ENCODE measurements around the gene DHRS1.
A peak's percentile ranks its signal among the peaks of the same experiment; 100 is the strongest.

The DHRS1 gene

GRCh38 chr14:24259282-24260025, 40.1 kb downstream of the DHRS1 start:
- Histone ChIP-seq H3K27ac (ENCODE audit: poor library complexity, severe bottlenecking) (peak overlapping the region; percentile 88), H3K4me1 (ENCODE audit: insufficient read depth, poor library complexity, severe bottlenecking) (peaks cover 23% of the 10 kb centered on the region), H3K27me3 (ENCODE audit: insufficient read depth, poor library complexity, severe bottlenecking) (no peaks in the 10 kb centered on the region), H3K9me3 (ENCODE audit: severe bottlenecking) (no peaks in the 10 kb centered on the region), H3K36me3 (ENCODE audit: low read depth) (peaks cover 48% of the 10 kb centered on the region), H3K4me3 (ENCODE audit: severe bottlenecking) (no peak overlapping the region)
- TF ChIP-seq, protein P1, sequence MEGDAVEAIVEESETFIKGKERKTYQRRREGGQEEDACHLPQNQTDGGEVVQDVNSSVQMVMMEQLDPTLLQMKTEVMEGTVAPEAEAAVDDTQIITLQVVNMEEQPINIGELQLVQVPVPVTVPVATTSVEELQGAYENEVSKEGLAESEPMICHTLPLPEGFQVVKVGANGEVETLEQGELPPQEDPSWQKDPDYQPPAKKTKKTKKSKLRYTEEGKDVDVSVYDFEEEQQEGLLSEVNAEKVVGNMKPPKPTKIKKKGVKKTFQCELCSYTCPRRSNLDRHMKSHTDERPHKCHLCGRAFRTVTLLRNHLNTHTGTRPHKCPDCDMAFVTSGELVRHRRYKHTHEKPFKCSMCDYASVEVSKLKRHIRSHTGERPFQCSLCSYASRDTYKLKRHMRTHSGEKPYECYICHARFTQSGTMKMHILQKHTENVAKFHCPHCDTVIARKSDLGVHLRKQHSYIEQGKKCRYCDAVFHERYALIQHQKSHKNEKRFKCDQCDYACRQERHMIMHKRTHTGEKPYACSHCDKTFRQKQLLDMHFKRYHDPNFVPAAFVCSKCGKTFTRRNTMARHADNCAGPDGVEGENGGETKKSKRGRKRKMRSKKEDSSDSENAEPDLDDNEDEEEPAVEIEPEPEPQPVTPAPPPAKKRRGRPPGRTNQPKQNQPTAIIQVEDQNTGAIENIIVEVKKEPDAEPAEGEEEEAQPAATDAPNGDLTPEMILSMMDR (IDR thresholded peaks at IDR 0.05; ENCODE audit: poor library complexity, severe bottlenecking) = no peak
- ATAC-seq (ENCODE audit: low read depth) (peak; percentile 67), DNase-seq (ENCODE audit: low spot score) (peak; percentile 92)

- Histone ChIP-seq H3K4me1 (ENCODE audit: insufficient read depth, poor library complexity, severe bottlenecking) (peaks cover 16% of the 10 kb centered on the region), H3K36me3 (ENCODE audit: low read depth) (peaks cover 56% of the 10 kb centered on the region), H3K27ac (ENCODE audit: poor library complexity, severe bottlenecking) (peak overlapping the region; percentile 88), H3K4me3 (ENCODE audit: severe bottlenecking) (no peak overlapping the region), H3K9me3 (ENCODE audit: severe bottlenecking) (no peaks in the 10 kb centered on the region), H3K27me3 (ENCODE audit: insufficient read depth, poor library complexity, severe bottlenecking) (no peaks in the 10 kb centered on the region)
- TF ChIP-seq, protein P1 (IDR thresholded peaks at IDR 0.05; ENCODE audit: poor library complexity, severe bottlenecking) = no peak
- no peak for DNase-seq (ENCODE audit: low spot score)
- no peak for ATAC-seq (ENCODE audit: low read depth)
Measured at GRCh38 chr14:24258548-24259265, 40.9 kb downstream of the DHRS1 start.

DNA sequence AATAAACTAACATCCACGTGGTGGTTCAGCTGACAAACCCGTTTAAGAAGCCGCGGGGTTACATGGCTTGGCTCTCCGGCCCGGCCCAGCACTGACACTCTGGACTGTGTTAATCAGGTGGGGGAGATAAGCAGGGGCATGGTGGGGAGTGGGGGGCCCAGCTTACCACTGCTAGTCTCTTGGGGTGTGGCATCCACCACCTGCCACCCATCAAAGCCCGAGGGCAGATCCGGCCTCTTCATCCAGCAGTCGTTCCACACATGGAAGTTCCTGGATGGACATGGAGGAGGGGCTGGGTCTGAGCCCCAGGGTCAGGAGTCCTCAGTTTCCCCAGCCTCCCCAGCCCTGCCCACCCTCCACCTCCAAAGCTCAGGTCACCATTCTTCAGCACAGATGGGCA, 41.5 kb downstream of the DHRS1 start:
- peaks cover 10% of the 10 kb centered on the region for H3K4me1 ChIP-seq (ENCODE audit: insufficient read depth, poor library complexity, severe bottlenecking)
- DNase-seq (ENCODE audit: low spot score) (no peak), ATAC-seq (ENCODE audit: low read depth) (no peak)
- TF ChIP-seq, protein P1 (IDR thresholded peaks at IDR 0.05; ENCODE audit: poor library complexity, severe bottlenecking) = no peak
- H3K27me3 ChIP-seq (ENCODE audit: insufficient read depth, poor library complexity, severe bottlenecking) = no peaks in the 10 kb centered on the region
- no peak overlapping the region for H3K4me3 ChIP-seq (ENCODE audit: severe bottlenecking)
- H3K27ac ChIP-seq (ENCODE audit: poor library complexity, severe bottlenecking) = peak overlapping the region; percentile 88
- H3K36me3 ChIP-seq (ENCODE audit: low read depth) = peaks cover 62% of the 10 kb centered on the region
- H3K9me3 ChIP-seq (ENCODE audit: severe bottlenecking) = no peaks in the 10 kb centered on the region

DNA sequence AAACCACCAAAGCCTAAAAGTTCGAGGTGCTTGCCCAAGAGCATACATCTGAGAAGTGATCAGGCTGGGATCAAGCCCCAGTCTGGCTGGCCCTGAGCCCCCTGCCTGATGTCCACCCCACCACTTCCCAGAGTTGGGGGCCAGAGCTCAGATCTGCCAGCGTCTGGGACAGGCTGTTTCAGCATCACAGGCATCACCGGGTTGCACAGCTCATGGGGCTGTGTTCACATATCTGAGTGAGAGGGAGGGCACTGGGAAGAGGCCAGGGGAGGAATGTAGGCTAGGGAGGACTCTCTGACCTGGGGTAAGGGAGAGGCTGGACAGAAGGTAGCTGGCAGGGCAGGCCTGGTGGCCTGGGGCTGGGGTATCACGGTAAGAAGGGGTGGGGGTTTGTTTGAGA, 42.6 kb downstream of the DHRS1 start:
- DNase-seq (ENCODE audit: low spot score) (no peak), ATAC-seq (ENCODE audit: low read depth) (no peak)
- no peaks in the 10 kb centered on the region for H3K27me3 ChIP-seq (ENCODE audit: insufficient read depth, poor library complexity, severe bottlenecking)
- peak overlapping the region; percentile 88 for H3K27ac ChIP-seq (ENCODE audit: poor library complexity, severe bottlenecking)
- no peaks in the 10 kb centered on the region for H3K9me3 ChIP-seq (ENCODE audit: severe bottlenecking)
- H3K4me3 ChIP-seq (ENCODE audit: severe bottlenecking) = no peak overlapping the region
- H3K4me1 ChIP-seq (ENCODE audit: insufficient read depth, poor library complexity, severe bottlenecking) = peaks cover 9% of the 10 kb centered on the region
- TF ChIP-seq, protein P1 (IDR thresholded peaks at IDR 0.05; ENCODE audit: poor library complexity, severe bottlenecking) = no peak
- peaks cover 67% of the 10 kb centered on the region for H3K36me3 ChIP-seq (ENCODE audit: low read depth)

Data from RWPE2 (cell line).